ENCODE data around the gene CHRNA4.
"Not testable (repeated sequence)": the region's sequence is repeated elsewhere in the genome, so short reads cannot be mapped to it uniquely, and the experiment has no call there.

The CHRNA4 gene

DNA sequence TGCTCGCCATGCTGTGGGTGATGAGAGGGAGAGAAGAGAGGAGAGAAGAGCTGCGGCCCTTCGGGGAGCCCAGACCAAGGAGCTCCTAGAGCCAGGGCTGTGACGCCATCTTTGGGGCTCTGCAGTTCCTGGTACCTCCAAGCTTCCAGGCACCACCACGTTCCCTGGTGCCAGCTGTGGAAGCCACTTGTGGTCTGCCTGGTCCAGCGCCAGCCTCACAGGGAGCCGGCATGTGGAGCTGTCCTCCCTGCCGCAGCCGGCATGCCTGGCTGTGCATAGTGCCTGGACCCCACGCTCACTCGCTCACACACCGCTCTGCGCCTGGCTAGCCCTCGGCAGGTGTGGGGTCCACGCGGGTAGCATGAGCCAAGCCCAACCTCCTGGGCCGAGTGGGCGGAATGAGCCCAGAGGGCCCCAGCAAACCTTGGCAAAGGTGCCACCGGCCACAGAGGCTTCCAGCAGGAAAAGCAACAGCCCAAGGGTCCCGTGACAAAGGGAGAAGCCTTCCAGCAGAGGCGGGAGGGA, 19.3 kb upstream of the CHRNA4 start:
- TF ChIP-seq CTCF (conservative IDR thresholded peaks at IDR 0.05) (no peak), ZFX (IDR thresholded peaks at IDR 0.05) (no peak)
- H3K27ac ChIP-seq: no peak overlapping the region

GRCh38 chr20:63379872-63380271, 18.7 kb upstream of the CHRNA4 start:
- H3K27ac ChIP-seq: not testable (repeated sequence)

DNA sequence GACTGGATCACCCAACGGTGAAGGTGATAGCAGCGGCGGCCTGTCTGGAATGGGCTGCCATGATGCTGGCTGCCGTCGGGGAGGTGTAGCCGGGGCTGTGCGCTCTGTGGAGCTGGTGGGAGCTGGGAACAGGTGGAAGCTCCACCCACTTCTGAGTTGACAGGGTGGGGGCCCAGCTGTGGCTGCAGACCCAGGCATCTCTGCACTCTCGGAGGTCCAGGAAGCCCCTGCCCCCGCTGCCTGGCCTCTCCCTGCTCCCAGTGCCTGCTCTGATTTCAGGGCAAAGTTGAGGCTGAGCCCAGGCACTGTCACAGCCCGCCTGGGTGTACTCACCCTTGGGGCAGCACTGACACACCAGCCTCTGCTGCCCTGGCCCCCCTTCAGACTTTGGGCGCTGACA, 18.1 kb upstream of the CHRNA4 start:
- no peak overlapping the region for H3K27ac ChIP-seq
- TF ChIP-seq CTCF (conservative IDR thresholded peaks at IDR 0.05) (no peak), ZFX (IDR thresholded peaks at IDR 0.05) (no peak)

DNA sequence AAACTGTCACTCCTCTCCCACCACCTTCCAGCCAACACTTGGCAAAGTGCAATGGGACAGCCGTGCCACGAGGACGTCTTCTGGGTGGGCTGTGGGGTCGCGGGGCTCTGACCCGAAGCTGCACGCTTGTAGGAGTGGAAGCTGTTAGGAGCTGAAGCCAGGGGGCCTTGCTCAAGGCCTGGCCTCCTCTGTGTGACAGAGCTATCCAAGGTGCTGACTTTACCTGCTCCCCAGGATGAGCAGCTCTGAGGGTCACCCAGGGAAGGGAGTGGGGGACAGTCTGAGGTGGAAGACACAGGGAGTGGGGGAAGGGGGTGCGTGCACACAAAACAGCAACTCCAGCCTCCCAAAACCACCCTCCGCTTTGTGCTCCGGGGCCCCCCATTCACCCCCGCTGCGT, 17.5 kb upstream of the CHRNA4 start:
- no peak for TF ChIP-seq CTCF (conservative IDR thresholded peaks at IDR 0.05)
- no peak for TF ChIP-seq ZFX (IDR thresholded peaks at IDR 0.05)
- H3K27ac ChIP-seq: no peak overlapping the region

DNA sequence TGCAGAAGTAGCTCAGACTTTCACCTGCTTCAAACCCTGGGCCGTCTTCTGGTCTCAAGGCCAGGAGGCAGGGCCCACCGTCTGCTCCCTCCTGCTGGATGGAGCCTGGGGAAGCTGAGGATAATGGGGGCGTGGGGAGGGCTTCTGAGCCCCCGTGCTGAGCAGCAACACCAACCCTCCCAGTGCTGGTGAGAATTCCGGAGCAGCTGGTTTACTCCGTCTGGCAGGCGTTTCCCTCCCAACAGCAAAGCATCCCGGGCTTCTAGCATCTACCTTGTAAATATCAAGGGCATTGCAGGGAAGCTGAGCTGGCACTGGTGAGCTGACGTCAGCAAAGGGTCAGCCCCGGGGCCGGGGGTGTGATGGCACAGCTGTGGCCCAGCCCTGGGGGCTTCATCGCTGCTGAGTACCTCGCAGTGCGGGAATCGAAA, 16.8 kb upstream of the CHRNA4 start:
- no peak overlapping the region for H3K27ac ChIP-seq
- TF ChIP-seq CTCF (conservative IDR thresholded peaks at IDR 0.05) (no peak), ZFX (IDR thresholded peaks at IDR 0.05) (no peak)

GRCh38 chr20:63377256-63377941, 16.2 kb upstream of the CHRNA4 start:
- TF ChIP-seq ZFX (IDR thresholded peaks at IDR 0.05) (no peak), CTCF (conservative IDR thresholded peaks at IDR 0.05) (no peak)

GRCh38 chr20:63376283-63377250, 15.4 kb upstream of the CHRNA4 start:
- no peak overlapping the region for H3K27ac ChIP-seq
- TF ChIP-seq CTCF (conservative IDR thresholded peaks at IDR 0.05) (no peak), ZFX (IDR thresholded peaks at IDR 0.05) (no peak)

More at GRCh38 chr20:63377256-63377941, 16.2 kb upstream of the CHRNA4 start:
- H3K27ac ChIP-seq: no peak overlapping the region

Data from C4-2B (cell line).